Peyer's patch (tissue), 4 donors: ENCODE data around the gene RAET1G. TPM values are rescaled to one million over a fixed set of nuclear protein-coding genes. Genes with fewer than 3 reads are reported as not detected.

Experiments
- DNase-seq, 3 donors: peaks; one replicate each; pipeline ENCODE4 v3.0.0-alpha.2; 2017 to 2019
- H3K27ac ChIP-seq, 4 donors: fragments of 200-600 bp; sonication (generic); one replicate each; pipeline ENCODE4 v1.5.1; 2016 to 2019
- H3K27me3 ChIP-seq, 2 donors: fragments of 200-600 bp; sonication (generic); one replicate each; pipeline ENCODE4 v1.5.1; 2019
- H3K36me3 ChIP-seq, 3 donors: fragments of 200-600 bp; sonication (generic); one replicate each; pipeline ENCODE4 v1.5.1; 2016 to 2019
- H3K4me1 ChIP-seq, 4 donors: fragments of 200-600 bp; sonication (generic); one replicate each; pipeline ENCODE4 v1.5.1; 2016 to 2019
- H3K4me3 ChIP-seq, 4 donors: fragments of 200-600 bp; sonication (generic); 1 replicate in 3 of 4; 2 replicates in 1 of 4; pipeline ENCODE4 v1.5.1; 2016 to 2019; ENCODE audit warnings: mild to moderate bottlenecking in 1 of 4
- H3K9me3 ChIP-seq, 4 donors: fragments of 200-600 bp; sonication (generic); one replicate each; pipeline ENCODE4 v1.5.1; 2016 to 2019; ENCODE audit warnings: mild to moderate bottlenecking in 1 of 4
- CTCF ChIP-seq, 6 experiments: fragments of 450-650 bp in 4 of 6; fragments of 200-600 bp in 2 of 6; sonication (generic) in 1 of 6; IDR thresholded peaks; one replicate each; pipeline ENCODE4 v1.5.1; 2017 to 2019; ENCODE audit warnings: antibody characterized with exemption in 6 of 6, mild to moderate bottlenecking in 3 of 6, moderate library complexity in 1 of 6
- POLR2A ChIP-seq, 2 donors: fragments of 450-650 bp; IDR thresholded peaks; one replicate each; pipeline ENCODE4 v1.5.1; 2017; ENCODE audit warnings: antibody characterized with exemption in 2 of 2, mild to moderate bottlenecking in 2 of 2, moderate library complexity in 2 of 2
- total RNA-seq, 4 donors: library from RNA; depleted of rRNA; stranded (reverse); fragments of >200 nt; gene quantifications; one replicate each; pipeline ENCODE4 v1.1.0, GENCODE V29; 2016

The RAET1G gene
- total RNA-seq, 4 donors from 2014 or later: not detected

- H3K4me1 ChIP-seq: no peaks in the 10 kb centered on the region
- H3K27me3 ChIP-seq: no peaks in the 10 kb centered on the region
- no peak overlapping the region for H3K4me3 ChIP-seq
- no peak for DNase-seq
- no peaks in the 10 kb centered on the region for H3K36me3 ChIP-seq
- no peak for TF ChIP-seq CTCF (IDR thresholded peaks at IDR 0.05)
- TF ChIP-seq POLR2A (IDR thresholded peaks at IDR 0.05): no peak
- no peak overlapping the region for H3K27ac ChIP-seq
- no peaks in the 10 kb centered on the region for H3K9me3 ChIP-seq
Observed at GRCh38 chr6:149887343-149887742, 35.6 kb downstream of the RAET1G start.

DNA sequence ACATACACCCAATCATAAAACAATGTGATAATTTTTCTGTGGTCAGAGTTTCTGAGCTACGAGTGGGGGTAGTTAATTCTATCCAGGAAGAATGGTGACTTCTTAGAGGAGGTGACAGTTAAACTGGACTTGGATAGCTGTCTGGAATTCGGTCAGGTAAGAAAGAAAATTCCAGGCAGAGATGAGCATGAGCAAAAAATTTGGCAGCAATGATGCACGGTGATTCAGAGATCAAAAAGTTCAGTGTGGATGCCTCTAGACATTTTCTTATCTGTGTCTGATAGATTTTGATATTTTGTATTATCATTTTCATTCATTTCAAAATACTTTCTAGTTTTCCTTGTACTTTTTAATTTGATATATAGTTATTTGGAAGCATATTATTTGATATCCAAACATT lies 37.0 kb downstream of the RAET1G start:
- H3K4me3 ChIP-seq: no peak overlapping the region
- H3K27ac ChIP-seq: no peak overlapping the region
- TF ChIP-seq POLR2A (IDR thresholded peaks at IDR 0.05): no peak
- TF ChIP-seq CTCF (IDR thresholded peaks at IDR 0.05): no peak
- H3K36me3 ChIP-seq: no peaks in the 10 kb centered on the region
- no peaks in the 10 kb centered on the region for H3K9me3 ChIP-seq
- no peaks in the 10 kb centered on the region for H3K27me3 ChIP-seq
- DNase-seq: no peak
- H3K4me1 ChIP-seq: no peaks in the 10 kb centered on the region

GRCh38 chr6:149884617-149885016 lies 38.3 kb downstream of the RAET1G start:
- no peaks in the 10 kb centered on the region for H3K36me3 ChIP-seq
- no peak for DNase-seq
- TF ChIP-seq POLR2A (IDR thresholded peaks at IDR 0.05): no peak
- TF ChIP-seq CTCF (IDR thresholded peaks at IDR 0.05): no peak
- no peaks in the 10 kb centered on the region for H3K9me3 ChIP-seq
- no peak overlapping the region for H3K27ac ChIP-seq
- no peak overlapping the region for H3K4me3 ChIP-seq
- H3K4me1 ChIP-seq: no peaks in the 10 kb centered on the region
- H3K27me3 ChIP-seq: no peaks in the 10 kb centered on the region

DNA sequence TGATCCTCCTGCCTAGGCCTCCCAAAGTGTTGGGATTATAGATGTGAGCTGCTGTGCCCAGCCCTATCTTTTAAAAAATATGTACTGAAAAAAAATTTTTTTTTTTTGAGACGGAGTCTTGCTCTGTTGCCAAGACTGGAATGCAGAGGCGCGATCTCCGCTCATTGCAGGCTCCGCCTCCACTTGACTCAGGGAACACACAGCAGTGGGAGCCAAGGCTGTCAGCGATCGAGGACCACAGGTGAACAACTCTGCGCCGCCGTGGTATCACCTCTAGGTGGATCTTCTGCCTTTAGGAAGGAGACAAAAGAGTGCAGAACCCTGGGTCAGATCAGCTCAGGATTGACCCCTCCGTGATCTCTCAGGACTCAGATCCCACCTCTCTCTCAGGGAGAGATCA lies 38.7 kb downstream of the RAET1G start:
- no peak for DNase-seq
- no peak overlapping the region for H3K27ac ChIP-seq
- no peaks in the 10 kb centered on the region for H3K36me3 ChIP-seq
- no peak overlapping the region for H3K4me3 ChIP-seq
- H3K9me3 ChIP-seq: no peaks in the 10 kb centered on the region
- H3K4me1 ChIP-seq: no peaks in the 10 kb centered on the region
- H3K27me3 ChIP-seq: no peaks in the 10 kb centered on the region
- TF ChIP-seq CTCF (IDR thresholded peaks at IDR 0.05) (no peak), POLR2A (IDR thresholded peaks at IDR 0.05) (no peak)

GRCh38 chr6:149881860-149882259 lies 41.1 kb downstream of the RAET1G start:
- Histone ChIP-seq H3K4me1 (no peaks in the 10 kb centered on the region), H3K27ac (no peak overlapping the region), H3K27me3 (no peaks in the 10 kb centered on the region), H3K36me3 (no peaks in the 10 kb centered on the region), H3K4me3 (no peak overlapping the region), H3K9me3 (no peaks in the 10 kb centered on the region)
- DNase-seq: no peak
- TF ChIP-seq CTCF (IDR thresholded peaks at IDR 0.05) (no peak), POLR2A (IDR thresholded peaks at IDR 0.05) (no peak)

GRCh38 chr6:149881066-149881766 lies 41.7 kb downstream of the RAET1G start:
- H3K4me3 ChIP-seq: no peak overlapping the region
- no peaks in the 10 kb centered on the region for H3K36me3 ChIP-seq
- H3K27me3 ChIP-seq: no peaks in the 10 kb centered on the region
- H3K9me3 ChIP-seq: no peaks in the 10 kb centered on the region
- H3K27ac ChIP-seq: no peak overlapping the region
- no peak for DNase-seq
- TF ChIP-seq CTCF (IDR thresholded peaks at IDR 0.05) (no peak), POLR2A (IDR thresholded peaks at IDR 0.05) (no peak)
- H3K4me1 ChIP-seq: no peaks in the 10 kb centered on the region
